HG03135 (cell line): ENCODE data around the gene SMARCC1.

Experiments used
- ATAC-seq: cut with Tn5 transposase; IDR thresholded peaks from one replicate; pipeline ENCODE4 v1.9.1; 2021; ENCODE audit warnings: mild to moderate bottlenecking, moderate library complexity; ENCODE audit not compliant: unreplicated experiment

SMARCC1 gene

DNA sequence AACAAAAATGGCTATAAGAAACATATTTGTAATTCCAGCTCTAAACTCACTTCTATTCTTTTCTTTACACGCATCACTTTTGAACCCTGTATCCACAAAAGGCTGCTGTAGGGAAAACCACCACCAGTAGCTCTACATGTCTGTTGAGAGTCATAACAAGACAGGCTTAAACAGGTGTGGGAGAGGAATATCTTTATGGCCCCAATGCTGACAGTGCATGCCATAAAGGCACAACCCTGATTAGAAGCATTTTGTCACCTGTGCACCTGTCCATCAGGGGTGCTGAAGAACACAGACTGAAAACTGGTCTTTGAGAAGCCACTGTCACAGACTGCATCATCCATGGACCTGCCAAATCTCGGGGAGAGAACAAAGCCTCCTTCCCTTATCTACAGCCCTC, 191.5 kb downstream of the SMARCC1 start:
- no peak for ATAC-seq

DNA sequence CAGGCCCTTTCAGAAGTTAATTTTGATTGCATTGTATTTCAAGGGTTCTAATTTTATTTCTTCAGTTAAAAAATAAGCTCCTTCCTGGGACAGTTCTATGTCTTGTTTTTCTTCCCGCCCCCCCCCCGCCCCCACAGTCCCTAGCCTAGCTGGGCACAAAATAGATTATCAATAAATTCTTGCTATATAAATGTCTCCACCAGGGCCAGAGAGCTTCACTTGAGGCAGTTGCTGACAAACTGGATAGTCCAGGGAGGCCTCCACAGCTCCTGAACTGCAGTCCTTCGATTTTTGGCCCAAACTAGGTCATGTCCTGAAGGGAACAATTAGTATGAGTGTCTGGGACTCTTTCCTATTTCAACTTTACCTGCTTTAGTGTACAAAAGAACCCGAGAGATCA, 193.1 kb downstream of the SMARCC1 start:
- no peak for ATAC-seq

DNA sequence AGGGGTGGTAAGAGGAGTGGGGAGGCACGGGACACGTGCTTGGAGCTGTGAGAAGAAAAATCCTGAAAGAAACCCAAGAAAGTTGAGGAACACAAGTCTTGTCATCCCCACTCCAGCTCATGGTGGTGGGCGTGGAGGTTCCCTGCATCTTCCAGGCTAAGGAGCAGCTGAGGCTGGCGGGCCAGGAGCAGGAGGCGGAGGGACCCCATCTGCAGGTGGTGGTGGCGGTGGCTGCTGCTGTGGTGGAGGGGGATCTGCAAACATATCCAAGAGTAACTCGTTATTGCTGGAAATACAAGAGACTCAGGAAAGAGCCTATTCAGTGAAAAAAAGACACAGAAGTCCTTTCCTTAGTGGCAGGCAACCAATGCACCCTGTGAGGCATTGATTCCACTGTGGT, 193.6 kb downstream of the SMARCC1 start:
- no peak for ATAC-seq

DNA sequence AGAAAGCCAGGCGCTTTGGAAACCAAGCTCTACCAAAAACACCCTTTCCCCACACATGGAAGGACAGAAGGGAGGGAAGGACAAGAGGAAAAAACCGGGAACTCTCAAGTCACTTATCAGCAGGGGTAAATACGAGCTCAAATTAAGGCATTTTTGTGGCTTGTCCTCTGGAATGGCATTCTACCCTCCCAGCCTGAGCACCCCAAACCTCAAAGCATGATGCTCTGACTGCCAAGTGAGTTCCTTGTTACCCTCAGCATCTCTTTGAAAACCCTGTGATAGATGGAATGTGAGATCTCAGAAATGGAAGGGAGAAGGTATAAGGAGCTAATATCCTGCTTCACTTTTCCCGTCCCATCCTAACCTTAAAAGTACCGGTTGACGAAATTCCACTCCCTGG, 194.9 kb downstream of the SMARCC1 start:
- ATAC-seq = no peak

DNA sequence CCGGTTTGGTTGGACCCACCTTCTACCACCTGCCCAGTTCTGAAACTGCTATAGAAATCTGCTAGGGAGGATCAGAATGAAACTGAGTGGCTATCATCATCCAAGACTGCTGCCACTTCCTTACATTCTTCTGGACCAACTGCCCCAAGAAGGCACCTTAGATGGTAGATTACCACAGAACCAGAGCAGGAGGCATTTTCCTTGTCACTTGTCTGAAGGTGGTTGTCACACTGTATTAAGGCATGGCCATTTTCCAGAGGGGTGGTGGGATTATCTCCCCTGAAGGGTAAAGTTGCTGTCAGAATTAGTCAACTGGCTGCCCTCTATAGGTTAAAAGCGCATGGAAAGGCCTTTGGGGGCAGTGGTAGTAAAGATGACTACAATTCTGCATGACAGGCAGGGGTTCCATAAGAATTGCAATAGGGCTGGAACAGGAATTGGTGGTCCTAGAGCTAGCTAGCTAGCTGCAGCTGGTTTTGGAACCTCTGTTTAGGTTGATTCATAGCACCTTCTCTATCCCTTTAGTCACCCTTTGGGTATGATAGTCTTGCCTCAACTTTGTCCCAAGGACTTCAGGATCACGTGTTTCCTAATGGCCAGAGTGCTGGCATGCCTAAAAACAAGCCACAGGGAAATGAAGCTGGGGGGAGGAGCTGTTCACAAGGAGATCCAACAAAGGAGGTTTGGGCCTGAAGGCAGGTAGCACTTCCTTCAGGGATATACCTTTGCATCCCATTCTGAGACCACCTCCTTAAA, 198.2 kb downstream of the SMARCC1 start:
- no peak for ATAC-seq

DNA sequence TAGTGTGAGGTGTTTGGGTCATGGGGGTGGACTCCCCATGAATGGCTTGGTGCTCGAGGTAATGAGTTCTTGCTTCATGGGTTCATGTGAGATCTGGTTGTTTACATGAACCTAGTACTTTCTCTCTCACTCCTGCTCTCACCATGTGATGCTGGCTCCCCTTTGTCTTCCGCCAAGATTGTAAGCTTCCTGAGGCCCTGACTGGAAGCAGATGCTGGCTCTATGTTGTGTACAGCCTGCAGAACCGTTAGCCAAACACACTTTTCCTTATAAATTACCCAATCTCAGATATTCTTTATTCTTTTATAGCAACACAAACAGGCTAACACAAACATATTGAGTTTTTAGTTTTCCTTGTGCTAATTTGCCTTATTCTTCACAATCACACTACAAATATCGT, 199.9 kb downstream of the SMARCC1 start:
- ATAC-seq = no peak

DNA sequence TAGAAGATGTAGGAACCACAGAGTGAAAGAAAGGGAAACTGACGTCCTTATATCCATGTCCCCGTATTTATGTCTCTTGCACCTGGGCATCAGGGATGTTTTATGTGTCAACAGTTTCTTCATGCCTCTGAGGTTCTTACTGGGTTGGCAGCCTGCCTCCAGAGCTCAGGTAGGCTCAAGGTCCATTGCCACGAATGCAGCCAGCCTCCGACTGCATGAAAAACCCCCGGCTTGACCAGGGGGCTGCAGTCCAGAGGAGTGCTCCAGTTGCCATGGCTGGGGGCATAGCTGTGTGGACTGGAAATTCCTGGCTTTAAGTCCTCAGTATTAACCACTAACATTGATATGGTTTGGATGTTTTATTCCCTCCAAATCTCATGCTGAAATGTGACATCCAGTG, 200.3 kb downstream of the SMARCC1 start:
- ATAC-seq = no peak

DNA sequence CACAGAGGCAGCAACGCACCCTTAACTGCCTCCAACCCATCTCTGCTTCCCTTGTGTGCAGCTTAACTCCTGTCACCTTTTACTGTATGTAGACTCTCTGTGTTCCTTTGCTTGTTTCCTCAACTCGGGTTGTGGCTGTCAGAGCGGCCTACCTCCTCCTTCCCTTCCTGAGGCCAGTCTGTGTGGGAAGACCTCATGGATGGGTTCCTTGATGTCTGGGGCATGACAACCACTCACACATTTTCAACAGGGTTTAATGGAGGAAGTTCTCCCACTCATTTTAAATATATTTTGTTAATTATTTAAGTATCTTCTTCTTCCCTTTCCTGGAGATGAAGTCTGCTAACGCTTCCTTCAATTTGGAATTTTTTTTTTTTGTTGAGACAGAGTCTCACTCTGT, 201.2 kb downstream of the SMARCC1 start:
- no peak for ATAC-seq

DNA sequence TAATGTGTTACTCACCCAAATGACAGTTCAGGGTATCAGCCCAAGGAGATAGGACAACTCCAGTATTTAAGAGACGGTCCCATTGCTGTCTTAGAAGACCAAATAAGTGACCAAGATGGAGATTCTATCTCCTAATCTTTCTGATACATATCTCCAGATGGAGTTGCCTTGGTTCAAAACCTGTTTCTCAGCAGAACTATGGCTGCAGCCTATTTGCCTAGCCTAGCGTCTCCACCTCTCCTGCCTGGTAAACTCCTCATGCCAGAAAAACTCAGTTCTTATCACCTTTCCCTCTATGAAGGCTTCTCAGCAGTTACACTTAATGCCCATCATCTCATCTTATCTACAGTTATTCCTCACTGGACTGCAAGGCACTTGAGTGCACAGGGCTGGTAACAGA, 201.8 kb downstream of the SMARCC1 start:
- ATAC-seq = no peak

DNA sequence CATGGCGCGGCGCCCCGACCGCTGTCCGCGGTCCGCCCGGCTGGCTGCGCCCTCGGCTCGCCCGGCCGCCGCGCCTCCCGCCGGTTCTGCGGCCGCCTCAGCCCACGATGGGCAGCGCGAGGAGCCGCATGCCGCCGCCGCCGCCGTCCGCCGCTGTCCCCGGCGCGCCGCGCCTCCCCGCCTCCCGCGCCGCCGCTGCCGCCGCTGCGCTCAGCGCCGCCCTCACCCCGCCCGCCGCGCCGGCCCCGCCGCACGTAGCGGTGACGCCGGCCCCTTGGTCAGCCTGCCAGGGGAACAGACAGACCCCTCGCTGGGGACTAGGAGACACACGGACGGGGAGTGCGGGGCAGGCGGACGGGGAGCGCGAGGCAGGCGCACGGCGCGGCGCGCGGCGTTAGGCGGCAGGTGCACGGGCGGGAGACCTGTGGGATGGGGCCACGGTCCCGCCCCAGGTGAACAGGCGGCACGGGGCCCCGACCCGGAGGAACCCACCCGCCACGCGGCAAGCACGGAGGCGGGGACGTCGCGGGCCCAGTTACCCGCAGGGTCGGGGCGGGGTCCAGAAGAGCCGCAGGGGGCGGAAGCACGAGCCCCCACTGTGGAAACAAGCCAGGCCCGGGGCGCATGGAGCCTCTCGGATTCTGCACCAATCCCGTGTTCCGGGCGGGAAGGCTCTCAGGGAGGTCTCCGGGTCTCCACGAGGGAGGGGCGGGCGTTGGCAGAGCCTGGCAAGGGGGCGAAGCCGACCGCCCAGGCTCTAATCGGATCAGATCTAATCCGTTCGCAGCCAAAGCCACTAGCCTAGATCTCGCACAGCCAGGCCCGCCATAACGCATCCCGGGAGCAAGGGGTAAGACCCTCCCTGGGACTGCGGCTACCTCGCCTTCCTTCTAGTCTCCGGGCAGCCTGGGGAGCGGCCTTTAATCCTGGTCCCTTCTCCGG, 202.7 kb downstream of the SMARCC1 start, which contains the start of gene CSPG5:
Gene CSPG5 (minus strand): TSS at position 175 of the 942 bp plus-strand sequence. CDS start 172 bp downstream, at position 3.
- ATAC-seq = no peak

DNA sequence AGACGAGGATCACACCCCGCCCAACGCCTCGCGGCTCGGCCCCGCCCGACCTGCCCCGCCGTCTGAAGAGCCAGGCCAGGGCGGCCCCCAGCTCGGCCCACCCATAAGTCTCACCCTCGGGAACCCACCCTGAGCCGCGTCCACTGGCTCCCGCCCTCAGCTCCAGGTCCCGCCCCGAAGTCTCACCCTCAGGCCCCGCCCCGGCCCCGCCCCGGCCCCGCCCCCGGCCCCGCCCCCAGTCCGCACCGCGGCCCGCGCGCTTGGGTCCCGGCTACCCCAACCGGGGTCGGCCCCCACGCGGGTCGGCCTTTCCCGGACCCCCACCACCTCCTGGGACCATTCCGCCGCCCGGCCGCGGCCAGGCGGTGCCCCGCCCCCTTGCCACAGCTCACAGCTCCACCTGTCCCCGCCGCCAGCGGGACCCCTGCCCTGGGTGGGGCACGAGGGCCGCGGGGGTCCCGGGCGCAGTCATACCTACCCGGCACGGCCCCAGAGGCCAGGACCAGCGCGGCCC, 203.5 kb downstream of the SMARCC1 start:
- ATAC-seq = no peak

DNA sequence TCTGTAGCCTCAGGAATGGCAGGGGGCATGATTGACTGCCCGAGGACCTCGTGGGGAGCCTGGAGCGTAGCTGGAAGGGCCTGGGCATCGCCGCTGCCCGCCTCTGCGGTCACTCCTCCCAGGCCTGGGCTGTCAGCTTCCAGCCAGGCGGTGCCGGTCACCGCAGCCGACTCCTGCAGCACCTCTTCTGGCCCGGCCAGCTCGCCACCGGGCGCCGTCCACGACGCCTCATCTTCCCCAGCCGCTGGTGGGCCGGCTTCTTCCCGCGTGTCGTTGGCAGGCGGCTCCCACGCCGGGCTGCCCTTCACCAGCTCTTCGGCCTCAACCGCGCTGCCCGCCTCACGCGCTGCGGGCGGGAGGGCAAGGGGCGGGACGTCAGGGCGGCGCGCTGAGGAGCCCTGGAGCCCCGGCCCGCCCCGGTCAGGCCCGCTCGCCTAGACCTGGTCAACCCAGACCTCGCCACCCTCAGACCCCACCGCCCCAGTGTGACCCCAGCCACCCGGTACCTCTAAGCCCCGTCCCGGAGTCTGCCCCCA, 204.0 kb downstream of the SMARCC1 start:
- ATAC-seq = no peak

DNA sequence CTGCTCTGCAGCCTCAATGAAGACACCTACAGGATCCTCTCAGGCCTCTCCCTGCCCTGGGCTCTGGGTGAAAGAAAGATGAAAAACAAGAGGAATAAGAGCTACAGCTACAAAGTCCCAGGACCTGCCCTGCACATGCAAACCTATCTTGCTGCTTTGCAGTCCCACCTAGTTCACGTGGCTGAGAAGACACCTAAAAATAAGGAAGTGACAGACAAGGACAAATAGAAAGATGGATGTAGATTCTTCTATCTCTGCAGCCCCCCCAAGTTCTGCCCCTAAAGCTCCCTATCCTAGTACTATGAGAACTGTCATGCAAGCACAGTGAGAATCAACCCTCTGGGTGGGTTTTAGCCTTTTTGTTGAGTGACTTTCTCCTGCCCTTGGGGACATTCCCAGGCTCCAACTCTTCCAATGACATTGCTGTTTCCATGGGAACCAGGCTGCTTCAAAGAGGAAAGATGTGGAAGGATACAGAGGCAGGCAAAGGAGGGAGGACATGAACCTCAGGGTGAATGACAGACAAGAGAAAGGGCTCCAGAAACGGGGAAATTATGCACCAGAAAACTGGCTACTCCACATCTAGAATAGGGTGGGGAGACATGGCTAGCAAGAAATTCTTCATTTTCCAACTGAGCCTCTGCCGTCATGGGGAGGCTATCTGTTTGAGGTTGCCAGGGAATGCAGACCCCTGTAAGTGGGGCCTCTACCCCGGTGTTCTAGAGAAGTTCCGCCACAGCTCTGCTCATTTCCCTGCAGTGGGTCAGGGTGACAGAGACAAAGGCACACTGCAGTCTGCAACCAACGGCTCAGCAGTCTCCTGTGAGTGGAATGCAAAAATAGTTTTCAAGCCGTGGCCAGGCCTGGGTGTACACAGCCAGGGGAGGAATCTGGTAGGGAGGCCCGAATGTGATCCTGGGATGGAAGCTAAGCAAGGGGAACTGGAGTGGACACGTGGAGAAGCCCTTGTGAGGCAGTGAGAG, 208.2 kb downstream of the SMARCC1 start:
- ATAC-seq = no peak

DNA sequence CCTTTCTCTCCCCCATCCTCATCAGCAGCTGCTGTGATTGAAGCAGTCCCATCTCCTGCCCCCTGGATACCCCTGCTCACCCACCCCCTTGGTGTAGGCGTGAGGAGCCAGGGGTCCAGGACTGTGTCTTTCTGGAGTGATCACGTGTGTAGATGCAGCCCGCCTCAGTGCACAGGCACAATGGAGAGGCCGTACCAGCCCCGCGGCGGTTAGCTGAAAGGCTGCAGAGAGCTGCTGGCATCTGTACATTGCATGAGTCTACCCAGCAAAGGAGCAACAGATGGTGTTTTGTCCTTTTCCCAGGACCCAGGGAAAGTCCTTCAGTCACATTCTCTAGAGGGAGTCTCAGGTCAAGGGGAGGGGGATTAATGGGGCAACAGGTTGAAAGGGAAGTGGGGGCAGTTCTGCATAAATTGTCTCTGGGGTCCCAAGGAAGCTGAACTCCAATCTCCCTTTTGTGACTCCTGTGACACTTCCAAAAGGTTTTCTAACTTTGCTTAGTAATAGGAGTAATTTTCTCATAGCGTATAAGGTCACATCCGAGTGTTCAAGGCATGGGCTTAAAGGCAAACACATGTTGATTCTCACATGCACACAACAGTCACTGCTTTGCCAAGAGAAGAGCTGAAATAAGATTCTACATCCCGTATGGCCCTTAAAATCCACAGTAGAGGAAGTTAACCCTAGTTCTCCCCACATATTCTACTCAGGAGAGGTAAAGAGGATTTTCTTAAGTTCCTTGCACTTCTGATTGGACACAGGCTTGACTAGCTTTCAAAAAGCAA, 210.1 kb downstream of the SMARCC1 start:
- ATAC-seq = no peak

DNA sequence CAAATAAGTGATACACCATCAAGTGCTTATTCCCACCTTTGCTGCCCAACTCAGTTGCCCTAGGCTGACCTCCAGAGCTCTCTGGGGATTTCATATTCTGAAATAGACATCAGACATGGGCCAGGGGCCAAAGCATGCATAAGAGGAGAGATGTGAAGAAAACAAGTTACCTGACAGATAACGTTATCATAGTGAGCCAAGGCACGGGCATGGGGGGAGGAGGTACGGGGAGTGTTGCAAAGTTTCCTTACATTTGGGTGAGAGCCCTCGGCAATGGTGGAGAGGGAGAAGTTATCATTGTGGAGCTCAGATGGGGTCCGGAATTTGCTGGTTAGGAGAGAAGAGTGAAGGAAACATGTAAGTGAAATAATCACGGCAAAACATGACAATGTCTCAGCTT, 212.8 kb downstream of the SMARCC1 start:
- ATAC-seq = no peak

DNA sequence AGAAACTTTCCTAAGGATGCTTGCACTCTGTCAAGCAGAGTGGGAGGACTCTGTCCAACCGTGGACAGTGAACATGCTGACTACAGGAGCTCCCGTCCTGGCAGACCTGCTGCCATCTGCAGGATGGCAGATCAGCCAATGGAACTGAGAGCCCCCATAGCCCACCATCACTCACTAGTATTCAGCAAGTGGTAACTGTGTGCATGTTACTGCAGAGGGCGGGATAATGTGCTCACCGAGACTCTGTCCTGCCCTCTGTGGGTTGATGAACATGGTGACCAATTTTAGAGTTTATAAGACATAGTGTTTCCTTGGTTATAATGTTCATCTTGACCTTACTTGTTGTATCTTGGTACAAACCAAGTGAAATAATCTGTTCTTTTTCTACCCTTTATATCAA, 214.5 kb downstream of the SMARCC1 start:
- no peak for ATAC-seq

DNA sequence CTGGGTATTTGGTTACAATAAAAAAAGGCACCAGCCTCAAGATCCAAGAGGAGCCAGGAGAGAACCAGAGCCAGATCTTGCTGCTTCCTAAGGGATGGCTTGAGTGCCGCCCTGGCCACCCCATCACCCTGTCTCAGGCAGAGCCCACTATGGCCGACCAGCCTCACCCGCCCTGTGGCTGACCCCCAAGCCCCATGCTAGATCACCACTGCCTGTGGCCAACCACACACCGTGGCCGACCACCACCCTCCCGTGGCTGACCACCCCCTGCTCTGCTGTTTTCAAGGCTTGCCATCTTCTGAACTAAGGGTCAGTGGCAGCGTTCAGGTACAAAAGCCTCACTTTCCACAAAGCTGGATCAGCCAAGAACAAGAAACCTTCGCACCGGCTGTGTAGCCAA, 215.0 kb downstream of the SMARCC1 start:
- ATAC-seq = no peak

DNA sequence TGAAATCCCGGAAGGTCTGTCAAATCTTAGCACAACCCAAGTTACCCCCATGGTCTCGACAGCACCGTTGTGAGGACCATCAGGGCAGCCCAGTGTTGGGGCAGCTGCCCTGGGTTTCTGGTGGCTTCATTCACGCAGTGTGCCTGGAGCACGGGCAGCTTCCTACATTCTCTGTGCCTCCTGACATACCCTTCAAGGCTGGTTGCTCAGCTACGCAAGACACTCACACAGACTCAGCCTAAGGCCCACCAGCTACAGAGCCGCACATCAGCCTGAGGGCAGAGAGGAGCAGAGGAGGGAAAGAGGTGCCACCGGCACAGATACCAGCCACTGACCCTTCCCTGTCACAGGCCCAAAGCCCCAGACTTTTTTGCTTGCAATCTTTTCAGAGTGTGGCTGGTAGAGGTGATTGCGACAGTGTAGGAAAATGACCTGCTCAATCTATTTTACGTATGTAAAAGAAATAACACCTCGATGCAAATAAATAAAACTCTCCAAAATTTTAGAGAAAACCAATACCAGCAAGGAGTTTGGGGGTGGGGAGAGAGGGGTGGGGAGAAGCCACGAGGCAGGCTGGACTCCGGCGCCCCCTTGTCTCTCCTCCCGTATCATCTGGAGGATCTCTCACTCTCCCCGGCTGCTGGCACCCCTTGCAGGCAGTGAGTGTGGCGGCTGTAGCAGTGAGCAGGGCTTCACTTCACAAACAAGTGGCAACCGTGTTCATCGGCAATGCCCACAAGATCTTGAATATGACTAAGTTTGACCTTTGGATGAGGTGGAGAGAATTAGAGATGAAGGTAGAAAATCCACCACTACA, 215.8 kb downstream of the SMARCC1 start:
- no peak for ATAC-seq

DNA sequence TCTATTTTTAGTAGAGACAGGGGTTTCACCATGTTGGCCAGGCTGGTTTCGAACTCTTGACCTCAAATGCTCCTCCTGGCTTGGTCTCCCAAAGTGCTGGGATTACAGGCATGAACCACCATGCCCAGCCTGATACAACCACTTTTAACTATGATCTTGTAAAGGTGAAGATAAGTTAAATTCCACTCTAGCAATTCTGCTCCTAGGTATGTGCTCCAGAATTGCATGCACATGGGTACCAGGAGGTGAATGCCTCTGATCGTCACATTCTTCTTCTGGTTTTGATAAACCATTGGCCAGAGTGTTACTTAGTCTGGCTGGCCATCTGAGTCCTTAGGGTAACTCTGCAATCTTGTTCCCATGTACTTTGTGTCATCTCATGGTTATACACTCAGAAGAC, 225.3 kb downstream of the SMARCC1 start:
- no peak for ATAC-seq
